ENCODE measurements around the gene CWF19L2. TPM values are rescaled to one million over a fixed set of nuclear protein-coding genes. Genes with fewer than 3 reads are reported as not detected.
"Not testable (repeated sequence)": the region's sequence is repeated elsewhere in the genome, so short reads cannot be mapped to it uniquely, and the experiment has no call there.

The CWF19L2 gene
- total RNA-seq, 4 donors from 2014 or later, result 7.6 to 20.0 (median 11.1) TPM

DNA sequence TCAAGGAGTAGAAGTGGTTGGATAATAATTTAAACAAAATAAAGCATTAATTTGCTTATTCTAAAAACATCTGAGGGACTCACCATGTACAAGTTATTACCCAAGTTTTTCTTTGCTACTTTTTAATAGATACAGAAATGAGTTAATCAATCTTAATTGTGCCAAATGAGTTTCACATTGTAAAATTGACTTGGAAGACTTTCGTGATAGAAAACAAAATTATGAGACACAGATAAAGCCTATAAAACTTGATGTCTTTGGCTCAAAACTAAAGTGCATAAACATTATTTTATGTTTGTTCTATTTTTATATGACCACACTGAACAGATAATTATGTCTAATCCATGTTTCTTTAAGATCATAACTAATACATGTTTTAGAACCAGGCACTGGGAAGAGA, 10.1 kb upstream of the CWF19L2 start:
- TF ChIP-seq, protein P1, sequence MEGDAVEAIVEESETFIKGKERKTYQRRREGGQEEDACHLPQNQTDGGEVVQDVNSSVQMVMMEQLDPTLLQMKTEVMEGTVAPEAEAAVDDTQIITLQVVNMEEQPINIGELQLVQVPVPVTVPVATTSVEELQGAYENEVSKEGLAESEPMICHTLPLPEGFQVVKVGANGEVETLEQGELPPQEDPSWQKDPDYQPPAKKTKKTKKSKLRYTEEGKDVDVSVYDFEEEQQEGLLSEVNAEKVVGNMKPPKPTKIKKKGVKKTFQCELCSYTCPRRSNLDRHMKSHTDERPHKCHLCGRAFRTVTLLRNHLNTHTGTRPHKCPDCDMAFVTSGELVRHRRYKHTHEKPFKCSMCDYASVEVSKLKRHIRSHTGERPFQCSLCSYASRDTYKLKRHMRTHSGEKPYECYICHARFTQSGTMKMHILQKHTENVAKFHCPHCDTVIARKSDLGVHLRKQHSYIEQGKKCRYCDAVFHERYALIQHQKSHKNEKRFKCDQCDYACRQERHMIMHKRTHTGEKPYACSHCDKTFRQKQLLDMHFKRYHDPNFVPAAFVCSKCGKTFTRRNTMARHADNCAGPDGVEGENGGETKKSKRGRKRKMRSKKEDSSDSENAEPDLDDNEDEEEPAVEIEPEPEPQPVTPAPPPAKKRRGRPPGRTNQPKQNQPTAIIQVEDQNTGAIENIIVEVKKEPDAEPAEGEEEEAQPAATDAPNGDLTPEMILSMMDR (IDR thresholded peaks at IDR 0.05), result no peak
- no peak for TF ChIP-seq POLR2A (IDR thresholded peaks at IDR 0.05)
- intact Hi-C loops (cut with DNase I), result no loop called here
- Histone ChIP-seq H3K27me3 (peaks cover 0 to 35% (median 1%) of the 10 kb centered on the region in 4 donors), H3K4me3 (no peak overlapping the region), H3K36me3 (no peaks in the 10 kb centered on the region), H3K27ac (no peak overlapping the region), H3K4me1 (no peaks in the 10 kb centered on the region), H3K9me3 (no peaks in the 10 kb centered on the region)
- WGBS, 2 donors, result 38 to 75% methylated on average over 1 of the region's 1 CpG
- DNase-seq, result no peak

GRCh38 chr11:107466275-107466866, 8.7 kb upstream of the CWF19L2 start:
- DNase-seq; H3K4me3 ChIP-seq; H3K36me3 ChIP-seq; H3K27ac ChIP-seq; H3K9me3 ChIP-seq; H3K4me1 ChIP-seq; intact Hi-C loops (cut with DNase I): not testable (repeated sequence)
- 75 to 77% methylated on average over 8 to 10 of the region's 10 CpGs for WGBS, 2 donors
- H3K27me3 ChIP-seq, result peaks cover 0 to 35% (median 1%) of the 10 kb centered on the region in 4 donors

DNA sequence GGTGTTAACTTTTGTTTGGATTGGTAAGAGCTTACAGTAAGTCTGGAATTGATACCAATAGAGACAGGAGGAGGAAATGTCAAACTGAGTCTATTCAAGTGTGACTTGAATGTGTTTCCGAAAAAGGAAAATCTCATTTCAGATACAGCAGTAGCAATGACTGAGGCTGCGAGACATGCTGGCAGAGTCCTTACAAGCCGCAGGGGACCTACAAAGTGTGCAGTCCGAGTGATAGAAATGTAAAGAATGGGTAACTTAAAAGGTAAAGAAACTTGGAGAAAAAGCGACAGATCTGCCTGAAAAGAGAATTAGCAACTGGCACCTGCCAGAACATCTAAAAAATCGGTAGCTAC, 444 bp downstream of the CWF19L2 start:
- DNase-seq, result no peak
- Histone ChIP-seq H3K36me3 (peaks cover 7 to 24% (median 11%) of the 10 kb centered on the region in 3 donors), H3K9me3 (no peaks in the 10 kb centered on the region), H3K4me3 (peak overlapping the region; percentile 59 to 83 (median 66)), H3K27me3 (no peaks in the 10 kb centered on the region), H3K4me1 (peaks cover 6 to 26% (median 10%) of the 10 kb centered on the region in 3 donors), H3K27ac (peak overlapping the region; percentile 56 to 87 (median 72))
- 0% methylated on average over 6 of the region's 6 CpGs for WGBS, 2 donors
- TF ChIP-seq, protein P1 (IDR thresholded peaks at IDR 0.05), result no peak
- TF ChIP-seq POLR2A (IDR thresholded peaks at IDR 0.05), result no peak
- intact Hi-C loops (cut with DNase I), result no loop called here

GRCh38 chr11:107453594-107454286, 3.9 kb downstream of the CWF19L2 start:
- WGBS, 2 donors, result 40 to 87% methylated on average over 1 to 3 of the region's 5 CpGs
- TF ChIP-seq, protein P1 (IDR thresholded peaks at IDR 0.05), result no peak
- TF ChIP-seq POLR2A (IDR thresholded peaks at IDR 0.05), result no peak
- no peaks in the 10 kb centered on the region for H3K9me3 ChIP-seq
- H3K36me3 ChIP-seq, result peaks cover 7 to 29% (median 11%) of the 10 kb centered on the region in 3 donors
- H3K4me1 ChIP-seq, result peaks cover 6 to 26% (median 10%) of the 10 kb centered on the region in 3 donors
- H3K27ac ChIP-seq, result no peak overlapping the region
- H3K27me3 ChIP-seq, result no peaks in the 10 kb centered on the region
- H3K4me3 ChIP-seq, result no peak overlapping the region
- intact Hi-C loops (cut with DNase I), result no loop called here
- DNase-seq, result no peak

DNA sequence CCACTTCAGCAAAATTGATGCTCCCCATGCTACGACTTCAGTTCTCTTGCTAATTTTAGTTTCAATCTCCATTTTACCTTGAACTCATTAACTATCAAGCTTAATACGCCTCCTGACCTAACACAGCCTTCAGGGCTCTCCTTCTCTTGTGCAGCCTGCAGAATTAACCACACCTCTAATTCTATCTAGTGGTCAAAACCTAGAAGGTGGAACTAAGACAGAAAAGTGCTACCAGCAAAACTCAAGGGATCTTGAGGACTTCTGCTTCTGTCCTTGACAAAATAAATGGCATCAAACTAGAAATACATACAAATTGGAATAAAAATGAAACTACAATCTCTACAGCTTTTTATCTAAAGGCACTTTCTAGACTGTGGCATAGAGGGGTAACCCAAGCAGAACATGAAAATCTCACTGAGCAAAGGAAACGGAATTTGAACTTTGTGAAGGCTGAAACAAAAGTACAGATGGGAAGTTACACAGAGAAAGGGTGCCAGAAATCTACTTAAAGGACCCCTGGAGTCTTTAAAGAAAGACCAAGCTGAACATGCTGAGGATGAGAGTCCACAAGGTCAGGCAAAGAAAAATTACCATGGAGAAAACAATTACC, 10.7 kb downstream of the CWF19L2 start:
- H3K27me3 ChIP-seq, result no peaks in the 10 kb centered on the region
- no peak for DNase-seq
- H3K9me3 ChIP-seq, result no peaks in the 10 kb centered on the region
- intact Hi-C loops (cut with DNase I), result no loop called here
- 93 to 100% methylated on average over 3 of the region's 3 CpGs for WGBS, 2 donors
- TF ChIP-seq POLR2A (IDR thresholded peaks at IDR 0.05), result no peak
- TF ChIP-seq, protein P1 (IDR thresholded peaks at IDR 0.05), result no peak
- H3K36me3 ChIP-seq, result peaks cover 0 to 56% (median 0%) of the 10 kb centered on the region in 3 donors
- H3K4me3 ChIP-seq, result no peak overlapping the region
- no peak overlapping the region for H3K27ac ChIP-seq
- H3K4me1 ChIP-seq, result no peaks in the 10 kb centered on the region
